HepG2 (cell line): ENCODE measurements around the gene TUBA4B. TPM values are rescaled to one million over a fixed set of nuclear protein-coding genes. Genes with fewer than 3 reads are reported as not detected.

Experiments
- EP300 ChIP-seq, 3 experiments: sonication (generic) in 1 of 3; formaldehyde crosslinking in 1 of 3; IDR thresholded peaks; 2 replicates each; pipeline versions ENCODE4 v1.5.1 to v1.6.1; 2011 to 2020; ENCODE audit warnings: low read depth in 2 of 3, low read length in 2 of 3, borderline replicate concordance in 1 of 3, improper control_type of control experiment in 1 of 3, mild to moderate bottlenecking in 1 of 3, missing genetic modification reagents in 1 of 3, moderate library complexity in 1 of 3
- HMGXB3 ChIP-seq: sonication (generic); formaldehyde crosslinking; IDR thresholded peaks from 2 replicates; pipeline ENCODE4 v1.4.0; 2020; ENCODE audit warnings: missing genetic modification reagents, borderline replicate concordance
- PLRG1 ChIP-seq: fragments of 450-650 bp; conservative IDR thresholded peaks from 2 replicates; pipeline ENCODE4 v1.6.1; 2016
- PTBP1 ChIP-seq: fragments of 200-400 bp; formaldehyde crosslinking; IDR thresholded peaks from 2 replicates; pipeline ENCODE4 v1.6.1; 2018; ENCODE audit warnings: low read length, low read depth; ENCODE audit not compliant: poor library complexity, severe bottlenecking
- SIX1 ChIP-seq: sonication (generic); formaldehyde crosslinking; IDR thresholded peaks from 2 replicates; pipeline ENCODE4 v1.4.0; 2020; ENCODE audit warnings: missing genetic modification reagents, borderline replicate concordance
- SMAD3 ChIP-seq: sonication (generic); formaldehyde crosslinking; IDR thresholded peaks from 2 replicates; pipeline ENCODE4 v1.4.0; 2020; ENCODE audit warnings: missing genetic modification reagents
- ZHX2 ChIP-seq, 2 experiments: sonication (generic) in 1 of 2; formaldehyde crosslinking in 1 of 2; IDR thresholded peaks; 2 replicates each; pipeline versions ENCODE4 v1.6.1 to v1.9.0; 2014 to 2022; ENCODE audit warnings: antibody characterized with exemption in 1 of 2, borderline replicate concordance in 1 of 2, inconsistent platforms in 1 of 2, low read depth in 1 of 2, missing genetic modification reagents in 1 of 2
- ZNF101 ChIP-seq: sonication (generic); formaldehyde crosslinking; IDR thresholded peaks from 2 replicates; pipeline ENCODE4 v1.4.0; 2020; ENCODE audit warnings: mild to moderate bottlenecking, low read depth, missing genetic modification reagents, borderline replicate concordance
- ZNF225 ChIP-seq: sonication (generic); formaldehyde crosslinking; IDR thresholded peaks from 2 replicates; pipeline ENCODE4 v1.4.0; 2020; ENCODE audit warnings: mild to moderate bottlenecking, missing genetic modification reagents
- ZNF414 ChIP-seq: sonication (generic); formaldehyde crosslinking; IDR thresholded peaks from 2 replicates; pipeline ENCODE4 v1.5.0; 2020; ENCODE audit warnings: missing genetic modification reagents
- ZNF569 ChIP-seq: sonication (generic); formaldehyde crosslinking; IDR thresholded peaks from 2 replicates; pipeline ENCODE4 v1.5.0; 2020; ENCODE audit warnings: mild to moderate bottlenecking, missing genetic modification reagents, moderate library complexity, borderline replicate concordance
- ZNF747 ChIP-seq: sonication (generic); formaldehyde crosslinking; IDR thresholded peaks from 2 replicates; pipeline ENCODE4 v1.8.1; 2023; ENCODE audit warnings: missing genetic modification reagents, mild to moderate bottlenecking, borderline replicate concordance
- ZNF850 ChIP-seq: sonication (generic); formaldehyde crosslinking; conservative IDR thresholded peaks from 2 replicates; pipeline ENCODE4 v1.9.0; 2021; ENCODE audit warnings: mild to moderate bottlenecking, missing genetic modification reagents
- polyA plus RNA-seq, 8 experiments: library from polyadenylated mRNA; depleted of rRNA in 3 of 8; stranded (reverse) in 7 of 8; unstranded in 1 of 8; fragments of >200 nt; fragmentation: Illumina TruSeq in 4 of 8; extraction: Trizol in 4 of 8; gene quantifications; 2 replicates each; pipeline versions ENCODE4 v1.2.1 to v1.2.3, GENCODE V29; 2011 to 2016; ENCODE audit warnings: low read depth in 4 of 8, missing spikeins in 1 of 8, mixed read lengths in 1 of 8; ENCODE audit not compliant: insufficient read depth in 1 of 8
- total RNA-seq, 5 experiments: library from RNA; depleted of rRNA; stranded (reverse); fragments of >200 nt; fragmentation: Illumina TruSeq; extraction: Trizol; gene quantifications; 2 replicates each; pipeline ENCODE4 v1.2.3, GENCODE V29; 2016; ENCODE audit warnings: low read depth in 1 of 5

Gene TUBA4B
- total and polyA plus RNA-seq, 2 of the 13 experiments (the other 11 are each of a cell fraction or from before 2014, with no cell fraction given) = 0.18 to 0.22 TPM

- TF ChIP-seq ZHX2 (IDR thresholded peaks at IDR 0.05; ENCODE audit: low read depth) (0 out of 2 replicates have a peak, but pooled peaks have one; percentile 35), ZHX2 (CRISPR knock-in tag; IDR thresholded peaks at IDR 0.05; ENCODE audit: borderline replicate concordance) (no peak), HMGXB3 (CRISPR knock-in tag) (peak; percentile 60; the same call in 1 of the 2 replicates), PTBP1 (no peak), ZNF101 (no peak), PLRG1 (no peak), ZNF225 (CRISPR knock-in tag) (peak; percentile 37; the same call in 1 of the 2 replicates), EP300 (IDR thresholded peaks at IDR 0.05; ENCODE audit: low read depth in 2 of 2, low read length in 2 of 2) (peak in 1 of 2 experiments; percentile 65; a peak in 2 of 4 replicates), EP300 (CRISPR knock-in tag; IDR thresholded peaks at IDR 0.05; ENCODE audit: borderline replicate concordance) (no peak), ZNF747 (peak; percentile 85; the same call in 1 of the 2 replicates), ZNF850 (CRISPR knock-in tag) (no peak), ZNF414 (CRISPR knock-in tag) (peak; percentile 58; the same call in 1 of the 2 replicates), SMAD3 (CRISPR knock-in tag) (no peak; the same call in 1 of the 2 replicates), ZNF569 (CRISPR knock-in tag) (peak; percentile 66; the same call in 1 of the 2 replicates), SIX1 (CRISPR knock-in tag) (no peak)
Measured at GRCh38 chr2:219249203-219249980, 3.7 kb upstream of the TUBA4B start (continued).
